Heart left ventricle (tissue), 16 donors: ENCODE measurements around the gene PPM1L. TPM values are rescaled to one million over a fixed set of nuclear protein-coding genes. Genes with fewer than 3 reads are reported as not detected.

ENCODE experiments used
- ATAC-seq, 4 donors: fragments of 200-7000 bp; cut with Tn5 transposase; one replicate each; pipeline ENCODE4 v1.9.1; 2020 to 2022; ENCODE audit warnings: moderate library complexity in 4 of 4, mild to moderate bottlenecking in 3 of 4, moderate number of reproducible peaks in 1 of 4
- DNase-seq, 5 donors: peaks; one replicate each; pipeline ENCODE4 v3.0.0-alpha.2; 2020
- H3K27ac ChIP-seq, 12 donors: fragments of 200-600 bp; sonication (generic) in 4 of 12; one replicate each; pipeline versions ENCODE4 v1.5.0 to v1.8.0; 2016 to 2022; ENCODE audit warnings: mild to moderate bottlenecking in 2 of 12
- H3K27me3 ChIP-seq, 9 donors: fragments of 200-600 bp; sonication (generic) in 2 of 9; one replicate each; pipeline versions ENCODE4 v1.5.1 to v1.8.0; 2016 to 2022; ENCODE audit warnings: mild to moderate bottlenecking in 3 of 9
- H3K36me3 ChIP-seq, 9 donors: fragments of 200-600 bp; sonication (generic) in 2 of 9; one replicate each; pipeline versions ENCODE4 v1.5.0 to v1.8.0; 2018 to 2022; ENCODE audit warnings: mild to moderate bottlenecking in 2 of 9
- H3K4me1 ChIP-seq, 12 donors: fragments of 200-600 bp; sonication (generic) in 4 of 12; one replicate each; pipeline versions ENCODE4 v1.5.0 to v1.8.0; 2016 to 2022; ENCODE audit warnings: mild to moderate bottlenecking in 3 of 12
- H3K4me3 ChIP-seq, 12 donors: fragments of 200-600 bp; sonication (generic) in 4 of 12; one replicate each; pipeline versions ENCODE4 v1.5.0 to v1.8.0; 2017 to 2022; ENCODE audit warnings: mild to moderate bottlenecking in 9 of 12, moderate library complexity in 4 of 12
- H3K9me3 ChIP-seq, 12 donors: fragments of 200-600 bp; sonication (generic) in 4 of 12; one replicate each; pipeline versions ENCODE4 v1.5.0 to v1.8.0; 2016 to 2022; ENCODE audit warnings: mild to moderate bottlenecking in 1 of 12
- POLR2A ChIP-seq, 2 donors: fragments of 450-650 bp; IDR thresholded peaks; one replicate each; pipeline ENCODE4 v1.6.1; 2017; ENCODE audit warnings: antibody characterized with exemption in 2 of 2, mild to moderate bottlenecking in 2 of 2, moderate library complexity in 2 of 2
- WGBS, 4 donors: extraction: QIAGEN DNeasy Blood & Tissue Kit in 2 of 4; methylation state at CpG; one replicate each; pipeline versions ENCODE4 v1.1.5 to v1.1.7; 2013 to 2018; 5-methylcytosine and 5-hydroxymethylcytosine counted together
- intact Hi-C, 10 donors: fragments of 100-400 bp; cut with DNase I; formaldehyde crosslinking; loops; one replicate each; pipeline versions ENCODE4 v1.11.1 to v1.14.2; 2022
- polyA plus RNA-seq, 2 donors: library from polyadenylated mRNA; stranded (reverse); fragments of 200-250 nt; gene quantifications; one replicate each; pipeline ENCODE4 v1.2.3, GENCODE V29; 2013
- total RNA-seq, 9 donors: library from RNA; depleted of rRNA in 2 of 9; stranded (reverse); fragments of >200 nt in 2 of 9; fragmentation: NEBNext Ultra II Directional in 3 of 9; extraction: Animal tissue kit (Norgen Biotek cat#: 25700) in 3 of 9; gene quantifications; one replicate each; pipeline versions ENCODE4 v1.1.0 to v1.2.4, GENCODE V29; 2016 to 2023
- TF ChIP-seq, protein P1 (sequence below), 12 donors: fragments of 200-600 bp; sonication (generic) in 4 of 12; IDR thresholded peaks; one replicate each; pipeline versions ENCODE4 v1.5.0 to v1.8.0; 2018 to 2022; ENCODE audit warnings: antibody characterized with exemption in 12 of 12, mild to moderate bottlenecking in 5 of 12
- donor health status: ischemic (EF 13 %, LVEDD 7.1; RV severe dilation, severe dysfunction).
- donor health status: healthy with polysubstance abuse.
- donor health status: DM: no; HTN: yes; CAD: no.
- donor health status: DM: no; HTN: no; CAD: no.
- donor health status: ischemic (EF 25% LVEDD 6.9; RV normal size, moderate dysfunction).
- donor health status: ischemic (EF 25% LVEDD 5.7; RV mildly dilated, moderate dysfunction).
- donor health status: healthy.
- donor health status: DM: yes; HTN: yes; CAD: no.
- donor health status: ischemic (EF 35%, LVEDD 5.7; RV mildly dilated, moderate dysfunction).
- donor health status: nonischemic (EF 11% LVEDD 7.7; RV severe dilation, severe dysfunction).
- donor health status: DM: yes; HTN: yes; CAD: no.
- donor health status: PGD.
- donor health status: ischemic (EF 29% LVEDD 5.4; RV normal size, mild dysfunction).
- donor health status: nonischemic (EF 23%, LVEDD 6.1; RV moderate dilation, normal function).

Gene PPM1L
- total and polyA plus RNA-seq, 11 donors = 6.2 to 89.6 (median 41.7) TPM

DNA sequence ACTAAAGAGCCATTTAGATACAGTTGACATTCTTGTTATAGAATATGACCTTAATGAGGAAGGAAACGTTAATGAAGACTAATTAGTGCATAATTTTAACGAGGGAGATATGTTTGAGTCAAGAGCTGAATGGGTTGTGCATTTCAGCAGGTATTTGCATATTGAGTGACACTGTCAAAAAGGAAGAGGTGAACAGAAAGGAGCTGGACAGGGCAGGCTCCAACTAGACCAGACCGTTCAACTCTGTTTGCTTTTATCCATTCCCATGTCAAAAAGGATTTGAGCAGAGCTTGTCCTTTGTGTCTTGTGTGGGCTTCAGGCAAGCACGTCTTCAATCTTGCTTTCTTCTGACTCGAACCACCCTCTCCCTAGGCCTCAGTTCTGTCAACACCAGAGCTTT is 308.4 kb downstream of the PPM1L start:
- TF ChIP-seq, protein P1, sequence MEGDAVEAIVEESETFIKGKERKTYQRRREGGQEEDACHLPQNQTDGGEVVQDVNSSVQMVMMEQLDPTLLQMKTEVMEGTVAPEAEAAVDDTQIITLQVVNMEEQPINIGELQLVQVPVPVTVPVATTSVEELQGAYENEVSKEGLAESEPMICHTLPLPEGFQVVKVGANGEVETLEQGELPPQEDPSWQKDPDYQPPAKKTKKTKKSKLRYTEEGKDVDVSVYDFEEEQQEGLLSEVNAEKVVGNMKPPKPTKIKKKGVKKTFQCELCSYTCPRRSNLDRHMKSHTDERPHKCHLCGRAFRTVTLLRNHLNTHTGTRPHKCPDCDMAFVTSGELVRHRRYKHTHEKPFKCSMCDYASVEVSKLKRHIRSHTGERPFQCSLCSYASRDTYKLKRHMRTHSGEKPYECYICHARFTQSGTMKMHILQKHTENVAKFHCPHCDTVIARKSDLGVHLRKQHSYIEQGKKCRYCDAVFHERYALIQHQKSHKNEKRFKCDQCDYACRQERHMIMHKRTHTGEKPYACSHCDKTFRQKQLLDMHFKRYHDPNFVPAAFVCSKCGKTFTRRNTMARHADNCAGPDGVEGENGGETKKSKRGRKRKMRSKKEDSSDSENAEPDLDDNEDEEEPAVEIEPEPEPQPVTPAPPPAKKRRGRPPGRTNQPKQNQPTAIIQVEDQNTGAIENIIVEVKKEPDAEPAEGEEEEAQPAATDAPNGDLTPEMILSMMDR (IDR thresholded peaks at IDR 0.05) = no peak
- TF ChIP-seq POLR2A (IDR thresholded peaks at IDR 0.05) = no peak
- Histone ChIP-seq H3K36me3 (peaks cover 0 to 9% (median 0%) of the 10 kb centered on the region in 9 donors), H3K4me3 (no peak overlapping the region), H3K27ac (no peak overlapping the region), H3K4me1 (peaks cover 0 to 13% (median 4%) of the 10 kb centered on the region in 12 donors), H3K9me3 (no peaks in the 10 kb centered on the region), H3K27me3 (no peaks in the 10 kb centered on the region)
- intact Hi-C loops = no loop called here
- 83 to 90% (median 86%) methylated on average over 5 of the region's 5 CpGs for WGBS, 4 donors
- no peak for DNase-seq
- ATAC-seq = no peak

DNA sequence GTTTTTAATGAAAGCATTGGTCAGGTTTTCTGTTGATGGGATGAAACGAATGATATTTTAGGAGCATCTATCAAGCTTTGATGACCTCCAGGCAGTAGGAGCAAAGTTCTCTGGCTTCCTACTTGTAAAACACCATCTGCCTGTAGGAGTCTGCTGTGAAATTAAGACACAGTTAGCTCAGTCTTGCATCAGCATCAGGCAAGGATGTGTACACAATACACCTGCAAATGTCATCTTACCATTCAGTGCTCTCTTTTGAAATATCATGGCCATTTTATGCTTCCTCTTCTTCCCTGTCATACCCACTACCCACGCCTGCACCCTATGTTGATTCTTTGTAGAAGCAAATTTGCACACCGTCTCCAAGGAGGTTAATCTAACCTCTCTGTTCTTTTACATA is 310.9 kb downstream of the PPM1L start:
- H3K27me3 ChIP-seq = no peaks in the 10 kb centered on the region
- peaks cover 0 to 32% (median 10%) of the 10 kb centered on the region in 12 donors for H3K4me1 ChIP-seq
- H3K36me3 ChIP-seq = peaks cover 0 to 9% (median 0%) of the 10 kb centered on the region in 9 donors
- no peak overlapping the region for H3K27ac ChIP-seq
- ATAC-seq = no peak
- no peak for DNase-seq
- no peak for TF ChIP-seq POLR2A (IDR thresholded peaks at IDR 0.05)
- TF ChIP-seq, protein P1 (IDR thresholded peaks at IDR 0.05) = no peak
- WGBS, 4 donors = 90 to 94% (median 92%) methylated on average over 3 of the region's 3 CpGs
- no peaks in the 10 kb centered on the region for H3K9me3 ChIP-seq
- no peak overlapping the region for H3K4me3 ChIP-seq
- intact Hi-C loops = no loop called here

DNA sequence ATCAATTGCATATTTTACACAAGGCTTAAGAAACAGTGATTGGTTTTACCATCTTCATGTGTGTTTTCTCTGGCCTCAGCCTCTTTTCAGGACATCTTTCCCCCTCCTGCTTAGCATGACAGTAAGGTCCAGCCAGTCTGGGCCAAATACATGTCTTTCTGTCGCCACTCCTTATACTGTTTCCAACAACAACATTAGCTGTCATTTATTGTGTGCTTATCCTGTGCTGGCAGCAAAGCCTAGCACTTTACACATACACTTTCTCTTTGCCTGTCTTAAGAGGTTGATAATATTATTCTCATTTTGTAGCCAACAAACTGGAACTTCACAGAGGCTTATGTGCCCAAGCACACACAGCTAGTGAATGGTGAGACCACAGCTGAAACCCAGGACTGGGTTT is 311.3 kb downstream of the PPM1L start:
- H3K27ac ChIP-seq = no peak overlapping the region
- 44 to 49% (median 48%) methylated on average over 1 of the region's 1 CpG for WGBS, 4 donors
- H3K36me3 ChIP-seq = peaks cover 0 to 9% (median 0%) of the 10 kb centered on the region in 9 donors
- no peaks in the 10 kb centered on the region for H3K9me3 ChIP-seq
- ATAC-seq = peak; percentile 16 to 45 (median 26)
- no peaks in the 10 kb centered on the region for H3K27me3 ChIP-seq
- TF ChIP-seq POLR2A (IDR thresholded peaks at IDR 0.05) = no peak
- TF ChIP-seq, protein P1 (IDR thresholded peaks at IDR 0.05) = no peak
- DNase-seq = no peak
- H3K4me3 ChIP-seq = no peak overlapping the region
- peaks cover 0 to 33% (median 10%) of the 10 kb centered on the region in 12 donors for H3K4me1 ChIP-seq
- intact Hi-C loops = no loop called here

DNA sequence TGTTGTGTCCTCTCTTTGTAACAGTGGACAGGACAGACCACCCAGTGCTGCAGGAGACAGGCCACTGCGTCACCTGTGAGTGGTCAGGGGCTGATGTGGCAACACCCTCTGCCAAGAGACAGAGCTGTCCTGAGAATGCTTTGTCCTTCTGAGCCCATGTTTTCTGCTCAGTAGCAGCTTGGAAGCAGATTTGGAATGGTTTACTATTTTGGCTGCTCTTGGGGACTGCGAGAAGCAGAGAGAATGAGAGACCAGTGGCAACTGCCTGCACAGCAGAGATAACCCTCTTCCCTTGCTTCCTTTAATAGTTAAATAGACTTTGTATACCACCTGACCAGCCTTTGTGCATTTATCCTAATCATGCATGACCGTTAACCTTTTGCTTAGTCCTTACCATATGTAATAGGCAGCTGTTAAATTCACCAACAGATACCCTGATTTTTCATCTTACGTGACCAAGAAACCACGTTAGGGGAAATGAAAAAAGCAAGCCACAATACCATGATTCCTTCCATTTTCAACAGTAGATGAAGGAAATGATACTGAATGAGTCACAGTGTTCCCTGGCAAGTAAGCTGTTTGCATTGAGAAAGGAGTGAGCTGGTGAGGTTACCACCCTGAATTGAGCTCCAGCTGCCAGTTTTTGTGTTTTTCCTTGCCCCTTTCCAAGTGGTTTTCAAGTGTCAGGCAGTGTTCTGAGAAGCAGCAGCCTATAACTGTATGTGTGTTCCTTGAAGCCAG is 313.6 kb downstream of the PPM1L start:
- Histone ChIP-seq H3K4me3 (no peak overlapping the region), H3K36me3 (peaks cover 0 to 9% (median 0%) of the 10 kb centered on the region in 9 donors), H3K27ac (peak overlapping the region in 3 of 12 donors; percentile 14 to 74 (median 14)), H3K4me1 (peaks cover 0 to 33% (median 10%) of the 10 kb centered on the region in 12 donors), H3K9me3 (no peaks in the 10 kb centered on the region), H3K27me3 (no peaks in the 10 kb centered on the region)
- 65 to 75% (median 73%) methylated on average over 5 of the region's 5 CpGs for WGBS, 4 donors
- ATAC-seq (peak in 3 of 4 donors; percentile 35 to 72 (median 59)), DNase-seq (no peak)
- TF ChIP-seq POLR2A (IDR thresholded peaks at IDR 0.05) = no peak
- TF ChIP-seq, protein P1 (IDR thresholded peaks at IDR 0.05) = no peak
- intact Hi-C loops = loop anchor here in 1 of 10 donors (10.0 kb wide), 1 partner anchor 345 kb away; no protein-coding TSS in a partner anchor
